Neural progenitor cell (in vitro differentiated cells): ENCODE measurements around the gene MINDY4.

Experiments used
- EZH2 ChIP-seq: fragments of 200-600 bp; sonication (generic); IDR thresholded peaks from 2 replicates; pipeline ENCODE4 v1.6.1; 2017; ENCODE audit warnings: antibody characterized with exemption, mild to moderate bottlenecking, moderate library complexity
- EZH2phosphoT487 ChIP-seq: fragments of 200-600 bp; sonication (generic); IDR thresholded peaks from 2 replicates; pipeline ENCODE4 v1.6.1; 2017; ENCODE audit warnings: antibody characterized with exemption
- TF ChIP-seq, protein P1 (sequence below): fragments of 200-600 bp; sonication (generic); IDR thresholded peaks from 2 replicates; pipeline ENCODE4 v1.5.1; 2017; ENCODE audit warnings: antibody characterized with exemption, mild to moderate bottlenecking

GRCh38 chr7:30778255-30779025, 7.2 kb downstream of the MINDY4 start:
- TF ChIP-seq, protein P1, sequence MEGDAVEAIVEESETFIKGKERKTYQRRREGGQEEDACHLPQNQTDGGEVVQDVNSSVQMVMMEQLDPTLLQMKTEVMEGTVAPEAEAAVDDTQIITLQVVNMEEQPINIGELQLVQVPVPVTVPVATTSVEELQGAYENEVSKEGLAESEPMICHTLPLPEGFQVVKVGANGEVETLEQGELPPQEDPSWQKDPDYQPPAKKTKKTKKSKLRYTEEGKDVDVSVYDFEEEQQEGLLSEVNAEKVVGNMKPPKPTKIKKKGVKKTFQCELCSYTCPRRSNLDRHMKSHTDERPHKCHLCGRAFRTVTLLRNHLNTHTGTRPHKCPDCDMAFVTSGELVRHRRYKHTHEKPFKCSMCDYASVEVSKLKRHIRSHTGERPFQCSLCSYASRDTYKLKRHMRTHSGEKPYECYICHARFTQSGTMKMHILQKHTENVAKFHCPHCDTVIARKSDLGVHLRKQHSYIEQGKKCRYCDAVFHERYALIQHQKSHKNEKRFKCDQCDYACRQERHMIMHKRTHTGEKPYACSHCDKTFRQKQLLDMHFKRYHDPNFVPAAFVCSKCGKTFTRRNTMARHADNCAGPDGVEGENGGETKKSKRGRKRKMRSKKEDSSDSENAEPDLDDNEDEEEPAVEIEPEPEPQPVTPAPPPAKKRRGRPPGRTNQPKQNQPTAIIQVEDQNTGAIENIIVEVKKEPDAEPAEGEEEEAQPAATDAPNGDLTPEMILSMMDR = no peak
- no peak for TF ChIP-seq EZH2phosphoT487
- TF ChIP-seq EZH2 = no peak
